Measurements from ENCODE around the gene CD300LF. TPM values are rescaled to one million over a fixed set of nuclear protein-coding genes. Genes with fewer than 3 reads are reported as not detected.

Gene CD300LF
- total and polyA plus RNA-seq, 10 of the 15 experiments (the other 5 are each of a cell fraction or from before 2014, with no cell fraction given), result 0.15 TPM; not detected in 9

GRCh38 chr17:74754832-74755231 lies 42.1 kb upstream of the CD300LF start (continued):
- TF ChIP-seq SMAD1 (IDR thresholded peaks at IDR 0.05; ENCODE audit: low read depth, partially characterized antibody), result no peak
- TF ChIP-seq, protein P1, sequence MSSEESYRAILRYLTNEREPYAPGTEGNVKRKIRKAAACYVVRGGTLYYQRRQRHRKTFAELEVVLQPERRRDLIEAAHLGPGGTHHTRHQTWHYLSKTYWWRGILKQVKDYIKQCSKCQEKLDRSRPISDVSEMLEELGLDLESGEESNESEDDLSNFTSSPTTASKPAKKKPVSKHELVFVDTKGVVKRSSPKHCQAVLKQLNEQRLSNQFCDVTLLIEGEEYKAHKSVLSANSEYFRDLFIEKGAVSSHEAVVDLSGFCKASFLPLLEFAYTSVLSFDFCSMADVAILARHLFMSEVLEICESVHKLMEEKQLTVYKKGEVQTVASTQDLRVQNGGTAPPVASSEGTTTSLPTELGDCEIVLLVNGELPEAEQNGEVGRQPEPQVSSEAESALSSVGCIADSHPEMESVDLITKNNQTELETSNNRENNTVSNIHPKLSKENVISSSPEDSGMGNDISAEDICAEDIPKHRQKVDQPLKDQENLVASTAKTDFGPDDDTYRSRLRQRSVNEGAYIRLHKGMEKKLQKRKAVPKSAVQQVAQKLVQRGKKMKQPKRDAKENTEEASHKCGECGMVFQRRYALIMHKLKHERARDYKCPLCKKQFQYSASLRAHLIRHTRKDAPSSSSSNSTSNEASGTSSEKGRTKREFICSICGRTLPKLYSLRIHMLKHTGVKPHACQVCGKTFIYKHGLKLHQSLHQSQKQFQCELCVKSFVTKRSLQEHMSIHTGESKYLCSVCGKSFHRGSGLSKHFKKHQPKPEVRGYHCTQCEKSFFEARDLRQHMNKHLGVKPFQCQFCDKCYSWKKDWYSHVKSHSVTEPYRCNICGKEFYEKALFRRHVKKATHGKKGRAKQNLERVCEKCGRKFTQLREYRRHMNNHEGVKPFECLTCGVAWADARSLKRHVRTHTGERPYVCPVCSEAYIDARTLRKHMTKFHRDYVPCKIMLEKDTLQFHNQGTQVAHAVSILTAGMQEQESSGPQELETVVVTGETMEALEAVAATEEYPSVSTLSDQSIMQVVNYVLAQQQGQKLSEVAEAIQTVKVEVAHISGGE (CRISPR knock-in tag; IDR thresholded peaks at IDR 0.05), result no peak
- TF ChIP-seq TCF12 (IDR thresholded peaks at IDR 0.05; ENCODE audit: low read depth, low read length), result no peak

DNA sequence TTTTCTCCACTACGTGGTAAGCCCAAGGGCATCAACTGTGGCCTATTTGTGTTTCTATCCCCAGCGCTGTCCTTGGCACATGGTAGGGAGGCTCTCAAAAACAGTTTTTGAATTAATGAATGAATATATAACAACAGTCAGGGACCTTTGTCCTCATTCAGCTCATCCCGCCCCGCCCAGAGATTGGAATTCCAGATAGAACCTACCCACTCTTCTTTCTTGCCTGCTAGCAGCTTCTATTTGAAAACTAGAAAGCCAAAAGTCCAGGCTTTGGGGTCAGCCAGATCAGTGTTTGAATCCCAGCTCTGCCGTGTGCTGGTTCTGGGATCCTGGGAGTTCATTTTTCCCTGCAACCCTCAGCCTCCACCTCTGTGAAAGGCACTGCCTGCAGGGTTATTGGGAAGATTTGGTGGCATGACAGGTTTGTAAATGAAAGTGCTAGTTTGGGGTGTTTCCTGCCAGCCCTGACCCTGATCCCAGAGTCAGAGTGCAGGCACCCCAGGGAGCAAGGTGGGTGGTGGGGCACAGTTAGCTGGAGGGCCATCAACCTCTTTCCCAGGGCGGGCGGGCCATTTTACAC lies 40.2 kb upstream of the CD300LF start:
- ChIA-PET CTCF (interaction anchor here (0.9 to 4.0 kb wide), 5 partner anchors 7 to 29 kb away, joined by 4 to 26 read pairs (median 5); no protein-coding TSS in a partner anchor), POLR2A (interaction anchor here (0.7 to 3.9 kb wide), 2 partner anchors 16 to 106 kb away, joined by 3 to 17 read pairs; partner anchors contain the start of gene RAB37), RAD21 (ENCODE audit: unreplicated experiment) (interaction anchor here (1.0 to 1.7 kb wide), 2 partner anchors 39 to 95 kb away, joined by 3 to 5 read pairs; no protein-coding TSS in a partner anchor), SMC1A (ENCODE audit: uncharacterized antibody, unreplicated experiment) (interaction anchor here (0.7 to 1.4 kb wide), 2 partner anchors 15 to 18 kb away, joined by 3 to 6 read pairs; no protein-coding TSS in a partner anchor)
- BruUV-seq (replicated peaks), result no TSS peak
- Histone ChIP-seq H3K27me3 (replicated peaks in 1 of 2; ENCODE audit: control insufficient read depth in 2 of 2, insufficient read depth in 2 of 2, low read length in 1 of 2) (no peaks in the 10 kb centered on the region), H3K4me3 (no peak overlapping the region), H3K4me1 (ENCODE audit: control insufficient read depth, insufficient read depth, low read length) (peaks cover 3% of the 10 kb centered on the region), H3K9me3 (replicated peaks; ENCODE audit: control insufficient read depth, insufficient read depth, low read length) (no peaks in the 10 kb centered on the region), H3K27ac (ENCODE audit: control insufficient read depth, insufficient read depth) (no peak overlapping the region), H4K20me1 (ENCODE audit: control insufficient read depth, insufficient read depth) (no peaks in the 10 kb centered on the region), H3K4me2 (ENCODE audit: control insufficient read depth, insufficient read depth) (peak overlapping the region; percentile 30; the same call in 1 of the 2 replicates), H3K36me3 (ENCODE audit: control insufficient read depth in 2 of 2, insufficient read depth in 2 of 2, low read length in 1 of 2) (no peaks in the 10 kb centered on the region; a peak in 1 of 4 replicates), H2AFZ (ENCODE audit: control insufficient read depth, low read depth, low read length) (no peak overlapping the region), H3K9ac (ENCODE audit: control insufficient read depth, insufficient read depth, low read length) (no peak overlapping the region), H3K79me2 (ENCODE audit: control insufficient read depth, insufficient read depth, low read length) (peaks cover 33% of the 10 kb centered on the region)
- DNase-seq (ENCODE audit: low read depth, low spot score), result no peak
- no peak for FAIRE-seq
- in situ Hi-C loops (cut with MboI) (no loop called here), intact Hi-C loops (cut with micrococcal nuclease; ENCODE audit: unreplicated experiment) (no loop called here)
- no peak for ATAC-seq
- WGBS (ENCODE audit: insufficient coverage, insufficient replicate concordance, low lambda C conversion rate, missing lambda C conversion rate), result 99% methylated on average over 7 of the region's 7 CpGs
- no peak for TF ChIP-seq HDGF (IDR thresholded peaks at IDR 0.05)
- TF ChIP-seq NFYA (IDR thresholded peaks at IDR 0.05; ENCODE audit: borderline replicate concordance, low read depth, low read length), result no peak
- TF ChIP-seq BRCA1 (IDR thresholded peaks at IDR 0.05; ENCODE audit: low read depth, low read length), result no peak
- no peak for TF ChIP-seq MTA2 (IDR thresholded peaks at IDR 0.05; ENCODE audit: low read depth)
- no peak for TF ChIP-seq ZSCAN29 (IDR thresholded peaks at IDR 0.05)
- TF ChIP-seq SKIL (IDR thresholded peaks at IDR 0.05; ENCODE audit: low read depth, poor library complexity, severe bottlenecking), result no peak
- no peak for TF ChIP-seq STAT1 (conservative IDR thresholded peaks at IDR 0.05)
- no peak for TF ChIP-seq MEF2A (IDR thresholded peaks at IDR 0.05; ENCODE audit: insufficient read depth, low read depth, low read length)
- no peak for TF ChIP-seq POLR2A (IDR thresholded peaks at IDR 0.05; ENCODE audit: low read depth, low read length)
- TF ChIP-seq HCFC1 (IDR thresholded peaks at IDR 0.05; ENCODE audit: low read length), result no peak
- TF ChIP-seq, protein P2, sequence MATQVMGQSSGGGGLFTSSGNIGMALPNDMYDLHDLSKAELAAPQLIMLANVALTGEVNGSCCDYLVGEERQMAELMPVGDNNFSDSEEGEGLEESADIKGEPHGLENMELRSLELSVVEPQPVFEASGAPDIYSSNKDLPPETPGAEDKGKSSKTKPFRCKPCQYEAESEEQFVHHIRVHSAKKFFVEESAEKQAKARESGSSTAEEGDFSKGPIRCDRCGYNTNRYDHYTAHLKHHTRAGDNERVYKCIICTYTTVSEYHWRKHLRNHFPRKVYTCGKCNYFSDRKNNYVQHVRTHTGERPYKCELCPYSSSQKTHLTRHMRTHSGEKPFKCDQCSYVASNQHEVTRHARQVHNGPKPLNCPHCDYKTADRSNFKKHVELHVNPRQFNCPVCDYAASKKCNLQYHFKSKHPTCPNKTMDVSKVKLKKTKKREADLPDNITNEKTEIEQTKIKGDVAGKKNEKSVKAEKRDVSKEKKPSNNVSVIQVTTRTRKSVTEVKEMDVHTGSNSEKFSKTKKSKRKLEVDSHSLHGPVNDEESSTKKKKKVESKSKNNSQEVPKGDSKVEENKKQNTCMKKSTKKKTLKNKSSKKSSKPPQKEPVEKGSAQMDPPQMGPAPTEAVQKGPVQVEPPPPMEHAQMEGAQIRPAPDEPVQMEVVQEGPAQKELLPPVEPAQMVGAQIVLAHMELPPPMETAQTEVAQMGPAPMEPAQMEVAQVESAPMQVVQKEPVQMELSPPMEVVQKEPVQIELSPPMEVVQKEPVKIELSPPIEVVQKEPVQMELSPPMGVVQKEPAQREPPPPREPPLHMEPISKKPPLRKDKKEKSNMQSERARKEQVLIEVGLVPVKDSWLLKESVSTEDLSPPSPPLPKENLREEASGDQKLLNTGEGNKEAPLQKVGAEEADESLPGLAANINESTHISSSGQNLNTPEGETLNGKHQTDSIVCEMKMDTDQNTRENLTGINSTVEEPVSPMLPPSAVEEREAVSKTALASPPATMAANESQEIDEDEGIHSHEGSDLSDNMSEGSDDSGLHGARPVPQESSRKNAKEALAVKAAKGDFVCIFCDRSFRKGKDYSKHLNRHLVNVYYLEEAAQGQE (IDR thresholded peaks at IDR 0.05; ENCODE audit: low read depth, low read length), result no peak
